Heart right ventricle (tissue), 16 donors: ENCODE data around the gene CDKN2B-AS1. TPM values are rescaled to one million over a fixed set of nuclear protein-coding genes. Genes with fewer than 3 reads are reported as not detected.
A peak's percentile ranks its signal among the peaks of the same experiment; 100 is the strongest.

ENCODE experiments used
- ATAC-seq, 8 donors: fragments of 200-7000 bp; cut with Tn5 transposase; one replicate each; pipeline ENCODE4 v1.9.1; 2020; ENCODE audit warnings: mild to moderate bottlenecking in 8 of 8, moderate library complexity in 8 of 8, moderate number of reproducible peaks in 1 of 8
- DNase-seq, 2 donors: peaks; one replicate each; pipeline ENCODE4 v3.0.0-alpha.2; 2020
- H3K27ac ChIP-seq, 10 donors: fragments of 200-600 bp; sonication (generic) in 2 of 10; one replicate each; pipeline versions ENCODE4 v1.5.0 to v1.8.0; 2020 to 2022; ENCODE audit warnings: mild to moderate bottlenecking in 3 of 10
- H3K27me3 ChIP-seq, 7 donors: fragments of 200-600 bp; one replicate each; pipeline ENCODE4 v1.8.0; 2021 to 2022; ENCODE audit warnings: mild to moderate bottlenecking in 2 of 7
- H3K36me3 ChIP-seq, 9 donors: fragments of 200-600 bp; sonication (generic) in 1 of 9; one replicate each; pipeline versions ENCODE4 v1.5.0 to v1.8.0; 2020 to 2022; ENCODE audit warnings: mild to moderate bottlenecking in 2 of 9
- H3K4me1 ChIP-seq, 9 donors: fragments of 200-600 bp; sonication (generic) in 1 of 9; one replicate each; pipeline versions ENCODE4 v1.5.0 to v1.8.0; 2020 to 2022; ENCODE audit warnings: mild to moderate bottlenecking in 4 of 9
- H3K4me3 ChIP-seq, 10 donors: fragments of 200-600 bp; sonication (generic) in 2 of 10; one replicate each; pipeline versions ENCODE4 v1.5.0 to v1.8.0; 2020 to 2022; ENCODE audit warnings: mild to moderate bottlenecking in 7 of 10, moderate library complexity in 2 of 10
- H3K9me3 ChIP-seq, 11 donors: fragments of 200-600 bp in 10 of 11; sonication (generic) in 2 of 11; one replicate each; pipeline versions ENCODE4 v1.5.0 to v1.8.0; 2013 to 2022; ENCODE audit warnings: mild to moderate bottlenecking in 2 of 11, control low read depth in 1 of 11, moderate library complexity in 1 of 11
- WGBS, 2 donors: extraction: QIAGEN DNeasy Blood & Tissue Kit; methylation state at CpG; one replicate each; pipeline ENCODE4 v1.1.7; 2013; ENCODE audit warnings: inconsistent platforms in 1 of 2; 5-methylcytosine and 5-hydroxymethylcytosine counted together
- intact Hi-C, 10 donors: fragments of 100-400 bp; cut with DNase I; formaldehyde crosslinking; loops; one replicate each; pipeline versions ENCODE4 v1.11.1 to v1.14.2; 2022
- polyA plus RNA-seq, 2 donors: library from polyadenylated mRNA; stranded (reverse); fragments of 200-250 nt; gene quantifications; one replicate each; pipeline ENCODE4 v1.2.3, GENCODE V29; 2013
- total RNA-seq, 10 donors: library from RNA; stranded (reverse); fragmentation: NEBNext Ultra II Directional in 3 of 10; extraction: Animal tissue kit (Norgen Biotek cat#: 25700) in 3 of 10; gene quantifications; one replicate each; pipeline versions ENCODE4 v1.2.1 to v1.2.4, GENCODE V29; 2021 to 2023
- TF ChIP-seq, protein P1 (sequence below), 9 donors: fragments of 200-600 bp; sonication (generic) in 2 of 9; IDR thresholded peaks; one replicate each; pipeline versions ENCODE4 v1.5.0 to v1.8.0; 2021 to 2022; ENCODE audit warnings: antibody characterized with exemption in 9 of 9, mild to moderate bottlenecking in 5 of 9, moderate library complexity in 1 of 9
- donor health status: Arrhythmogenic right ventricular cardiomyopathy.
- donor health status: ischemic (EF 13 %, LVEDD 7.1; RV severe dilation, severe dysfunction).
- donor health status: healthy with polysubstance abuse.
- donor health status: DM: no; HTN: yes; CAD: no.
- donor health status: DM: no; HTN: no; CAD: no.
- donor health status: ischemic (EF 25% LVEDD 6.9; RV normal size, moderate dysfunction).
- donor health status: ischemic (EF 25% LVEDD 5.7; RV mildly dilated, moderate dysfunction).
- donor health status: healthy.
- donor health status: DM: yes; HTN: yes; CAD: no.
- donor health status: Ischemic cardiomyopathy.
- donor health status: ischemic (EF 35%, LVEDD 5.7; RV mildly dilated, moderate dysfunction).
- donor health status: nonischemic (EF 11% LVEDD 7.7; RV severe dilation, severe dysfunction).
- donor health status: DM: yes; HTN: yes; CAD: no.
- donor health status: PGD.
- donor health status: ischemic (EF 29% LVEDD 5.4; RV normal size, mild dysfunction).
- donor health status: nonischemic (EF 23%, LVEDD 6.1; RV moderate dilation, normal function).

CDKN2B-AS1 gene
- total and polyA plus RNA-seq, 12 donors: 0.14 to 0.45 (median 0.30) TPM; not detected in 9

DNA sequence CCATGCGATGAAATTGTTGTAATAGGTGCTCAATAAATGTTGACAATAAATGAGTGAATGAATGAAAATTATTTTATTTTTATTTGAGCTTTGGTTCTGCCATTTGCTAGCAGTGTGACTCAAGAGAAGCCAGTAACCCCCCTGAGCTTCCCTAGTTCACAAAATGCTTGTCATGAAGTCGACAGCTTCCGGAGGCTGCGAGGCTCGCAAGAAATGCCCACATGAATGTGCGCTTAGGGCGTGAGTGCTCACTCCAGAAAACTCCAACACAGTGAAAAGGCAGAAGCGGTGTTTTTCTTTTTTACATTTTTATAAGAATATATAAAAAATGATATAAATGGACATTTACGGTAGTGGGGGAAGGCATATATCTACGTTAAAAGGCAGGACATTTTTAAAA is 26.9 kb upstream of the CDKN2B-AS1 start:
- Histone ChIP-seq H3K4me3 (no peak overlapping the region), H3K27me3 (peaks cover 57 to 100% (median 100%) of the 10 kb centered on the region in 7 donors), H3K4me1 (peaks cover 6 to 41% (median 18%) of the 10 kb centered on the region in 9 donors), H3K36me3 (no peaks in the 10 kb centered on the region), H3K27ac (no peak overlapping the region), H3K9me3 (peaks cover 0 to 7% (median 0%) of the 10 kb centered on the region in 11 donors)
- no peak for DNase-seq
- ATAC-seq: no peak
- TF ChIP-seq, protein P1, sequence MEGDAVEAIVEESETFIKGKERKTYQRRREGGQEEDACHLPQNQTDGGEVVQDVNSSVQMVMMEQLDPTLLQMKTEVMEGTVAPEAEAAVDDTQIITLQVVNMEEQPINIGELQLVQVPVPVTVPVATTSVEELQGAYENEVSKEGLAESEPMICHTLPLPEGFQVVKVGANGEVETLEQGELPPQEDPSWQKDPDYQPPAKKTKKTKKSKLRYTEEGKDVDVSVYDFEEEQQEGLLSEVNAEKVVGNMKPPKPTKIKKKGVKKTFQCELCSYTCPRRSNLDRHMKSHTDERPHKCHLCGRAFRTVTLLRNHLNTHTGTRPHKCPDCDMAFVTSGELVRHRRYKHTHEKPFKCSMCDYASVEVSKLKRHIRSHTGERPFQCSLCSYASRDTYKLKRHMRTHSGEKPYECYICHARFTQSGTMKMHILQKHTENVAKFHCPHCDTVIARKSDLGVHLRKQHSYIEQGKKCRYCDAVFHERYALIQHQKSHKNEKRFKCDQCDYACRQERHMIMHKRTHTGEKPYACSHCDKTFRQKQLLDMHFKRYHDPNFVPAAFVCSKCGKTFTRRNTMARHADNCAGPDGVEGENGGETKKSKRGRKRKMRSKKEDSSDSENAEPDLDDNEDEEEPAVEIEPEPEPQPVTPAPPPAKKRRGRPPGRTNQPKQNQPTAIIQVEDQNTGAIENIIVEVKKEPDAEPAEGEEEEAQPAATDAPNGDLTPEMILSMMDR (IDR thresholded peaks at IDR 0.05): no peak
- WGBS, 2 donors: 14 to 23% methylated on average over 10 of the region's 10 CpGs
- intact Hi-C loops: loop anchor here in 2 of 10 donors (2.0 to 10.0 kb wide), 2 partner anchors 17 to 63 kb away; no protein-coding TSS in a partner anchor

DNA sequence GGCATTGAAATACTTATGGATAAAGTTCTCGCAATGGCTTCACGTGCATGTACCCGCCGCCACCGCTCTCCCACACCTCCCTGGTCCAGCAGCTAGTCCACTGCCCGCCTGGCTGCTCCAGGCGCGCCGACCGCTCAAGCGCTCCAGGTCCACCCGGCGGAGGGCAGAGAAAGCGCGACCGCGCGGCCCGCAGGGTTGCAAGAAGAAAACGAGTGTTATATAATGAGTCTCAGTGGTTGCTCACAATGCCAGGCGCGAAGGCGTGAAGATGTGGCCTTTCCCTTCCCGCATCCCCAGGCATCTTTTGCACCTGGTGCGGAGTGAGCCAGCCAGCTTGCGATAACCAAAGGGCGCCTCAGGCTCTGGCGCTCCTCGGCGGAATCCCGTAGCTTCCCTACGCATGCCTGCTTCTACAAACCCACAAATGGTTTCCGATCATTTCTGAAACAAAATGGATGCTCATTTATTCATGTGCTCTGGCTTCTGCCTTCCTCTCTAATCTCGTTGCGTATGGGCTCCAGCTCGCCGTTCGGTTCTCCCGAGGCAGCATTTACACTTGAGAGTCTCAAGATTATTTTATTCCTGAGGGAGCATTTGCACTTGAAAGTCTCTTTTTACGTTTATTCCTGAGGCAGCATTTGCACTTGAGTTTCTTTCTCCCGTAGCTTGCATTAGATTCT is 26.1 kb upstream of the CDKN2B-AS1 start:
- Histone ChIP-seq H3K4me1 (peaks cover 6 to 41% (median 18%) of the 10 kb centered on the region in 9 donors), H3K9me3 (peaks cover 0 to 3% (median 0%) of the 10 kb centered on the region in 11 donors), H3K36me3 (no peaks in the 10 kb centered on the region), H3K27ac (no peak overlapping the region), H3K27me3 (peaks cover 59 to 100% (median 100%) of the 10 kb centered on the region in 7 donors), H3K4me3 (peak overlapping the region in 1 of 10 donors; percentile 6)
- intact Hi-C loops: loop anchor here in 2 of 10 donors (2.0 to 10.0 kb wide), 2 partner anchors 16 to 64 kb away; no protein-coding TSS in a partner anchor
- ATAC-seq: no peak
- DNase-seq: no peak
- TF ChIP-seq, protein P1 (IDR thresholded peaks at IDR 0.05): no peak
- 2 to 5% methylated on average over 41 of the region's 41 CpGs for WGBS, 2 donors

DNA sequence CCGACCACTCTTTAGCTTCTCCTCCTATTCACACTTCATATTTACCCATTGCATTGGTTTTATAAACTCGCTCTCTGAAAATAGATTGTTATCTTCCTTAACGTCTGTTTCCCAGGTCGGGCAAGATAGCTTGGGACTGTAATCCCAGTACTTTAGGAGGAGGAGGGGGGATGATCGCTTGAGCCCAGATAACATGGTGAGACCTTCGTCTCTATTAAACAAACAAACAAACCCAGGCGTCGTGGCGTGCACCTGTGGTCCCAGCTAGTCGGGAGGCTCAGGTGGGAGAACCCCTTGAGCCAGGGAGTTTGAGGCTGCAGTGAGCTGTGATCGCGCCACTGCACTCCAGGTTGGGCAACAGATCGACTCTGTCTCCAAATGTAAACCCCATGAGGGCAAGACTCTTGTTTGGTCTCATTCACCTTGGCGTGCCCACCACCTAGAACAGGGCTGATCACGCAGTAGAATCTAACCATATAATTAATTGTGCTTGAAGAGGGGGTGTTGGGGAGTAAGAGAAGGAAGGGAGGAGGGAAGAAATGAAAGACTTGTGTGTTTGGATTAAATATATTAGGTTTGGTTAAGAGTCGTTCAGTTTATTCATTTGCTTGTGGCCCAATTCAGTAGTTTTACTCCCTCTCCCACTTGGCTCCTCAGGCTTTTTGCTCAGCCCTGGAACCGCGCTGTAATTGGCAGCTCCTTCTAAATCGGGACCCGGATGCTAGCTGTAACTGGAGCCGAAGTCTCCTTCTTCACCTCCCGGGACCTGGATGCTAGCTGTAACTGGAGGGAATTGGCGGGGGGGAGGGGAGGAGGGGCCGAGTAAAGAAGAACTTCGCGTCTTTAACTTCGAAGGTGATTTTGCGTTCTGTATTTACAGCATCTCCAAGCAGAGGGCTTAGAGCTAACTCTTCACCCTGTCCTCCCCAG is 25.3 kb upstream of the CDKN2B-AS1 start:
- DNase-seq (no peak), ATAC-seq (no peak)
- Histone ChIP-seq H3K4me3 (no peak overlapping the region), H3K9me3 (no peaks in the 10 kb centered on the region), H3K36me3 (no peaks in the 10 kb centered on the region), H3K4me1 (peaks cover 9 to 46% (median 22%) of the 10 kb centered on the region in 9 donors), H3K27me3 (peaks cover 67 to 100% (median 100%) of the 10 kb centered on the region in 7 donors), H3K27ac (no peak overlapping the region)
- intact Hi-C loops: loop anchor here in 2 of 10 donors (2.0 to 10.0 kb wide), 2 partner anchors 16 to 64 kb away; no protein-coding TSS in a partner anchor
- WGBS, 2 donors: 5 to 7% methylated on average over 28 of the region's 28 CpGs
- TF ChIP-seq, protein P1 (IDR thresholded peaks at IDR 0.05): no peak
